HG02870 (cell line): Measurements from ENCODE around the gene BCAS3.

ENCODE experiments used
- ATAC-seq: cut with Tn5 transposase; IDR thresholded peaks from one replicate; pipeline ENCODE4 v1.9.1; 2021; ENCODE audit warnings: mild to moderate bottlenecking, moderate library complexity; ENCODE audit not compliant: unreplicated experiment

BCAS3 gene

DNA sequence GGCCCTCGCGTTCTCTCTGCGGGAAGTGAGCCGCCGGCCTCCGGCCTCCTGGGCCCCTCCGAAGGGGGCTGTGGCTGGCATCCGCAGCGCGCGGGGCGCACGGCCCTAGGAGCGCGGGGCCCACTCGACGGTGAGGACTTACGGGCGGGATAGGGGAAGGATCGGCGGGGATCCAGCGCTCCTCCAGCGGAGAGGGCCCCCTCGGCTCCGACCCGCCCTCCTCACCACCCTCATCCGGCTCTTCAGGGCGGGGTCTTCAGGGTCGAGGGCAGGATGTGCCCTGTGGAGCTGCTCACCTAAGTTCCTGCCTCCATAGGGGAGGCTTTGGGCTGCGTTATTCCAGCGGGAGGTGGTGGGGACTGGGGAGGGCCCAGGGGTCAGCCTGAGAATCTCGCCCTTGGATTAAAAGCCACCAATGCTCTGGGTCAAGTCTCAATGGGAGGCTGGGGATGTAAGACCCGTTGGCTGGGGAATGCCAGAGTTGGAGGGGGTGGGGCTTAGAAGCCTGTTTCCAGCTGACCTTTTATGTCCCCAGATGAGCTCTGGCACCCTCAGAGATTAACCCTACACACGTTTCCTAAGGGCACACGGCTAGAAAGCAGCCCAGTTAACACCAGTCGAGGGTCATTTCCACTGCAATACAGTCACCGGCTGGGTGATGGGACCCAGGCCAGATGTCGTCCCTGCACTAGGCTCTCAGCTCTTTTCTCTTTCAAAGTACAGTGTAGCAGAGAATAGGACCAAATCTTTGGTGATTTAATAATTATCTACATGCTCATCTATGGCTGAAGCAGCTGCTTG is 735.4 kb downstream of the BCAS3 start:
- ATAC-seq: peak; percentile 6

DNA sequence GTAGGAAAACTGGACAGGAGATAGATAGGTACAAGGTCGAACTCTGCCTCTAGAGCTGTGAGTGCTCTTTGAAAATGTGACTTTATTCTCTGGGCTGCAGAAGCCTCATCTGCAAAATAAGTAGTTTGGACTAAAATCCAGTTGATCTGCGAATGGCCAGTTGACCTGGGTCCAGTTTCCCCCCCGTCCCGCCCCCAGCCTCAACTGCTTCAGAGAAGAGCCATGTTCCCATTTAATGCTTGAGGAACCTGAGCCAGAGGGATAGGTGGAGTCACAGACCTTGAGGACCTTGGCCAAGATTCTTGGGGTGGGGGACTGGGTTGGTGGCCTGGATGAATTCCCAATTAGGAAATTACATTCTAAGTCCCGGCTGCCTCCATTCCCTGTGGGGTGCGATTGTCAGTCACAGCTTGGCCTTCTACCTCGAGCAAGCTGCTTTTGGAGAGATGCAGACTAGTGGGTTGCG is 736.0 kb downstream of the BCAS3 start:
- no peak for ATAC-seq

DNA sequence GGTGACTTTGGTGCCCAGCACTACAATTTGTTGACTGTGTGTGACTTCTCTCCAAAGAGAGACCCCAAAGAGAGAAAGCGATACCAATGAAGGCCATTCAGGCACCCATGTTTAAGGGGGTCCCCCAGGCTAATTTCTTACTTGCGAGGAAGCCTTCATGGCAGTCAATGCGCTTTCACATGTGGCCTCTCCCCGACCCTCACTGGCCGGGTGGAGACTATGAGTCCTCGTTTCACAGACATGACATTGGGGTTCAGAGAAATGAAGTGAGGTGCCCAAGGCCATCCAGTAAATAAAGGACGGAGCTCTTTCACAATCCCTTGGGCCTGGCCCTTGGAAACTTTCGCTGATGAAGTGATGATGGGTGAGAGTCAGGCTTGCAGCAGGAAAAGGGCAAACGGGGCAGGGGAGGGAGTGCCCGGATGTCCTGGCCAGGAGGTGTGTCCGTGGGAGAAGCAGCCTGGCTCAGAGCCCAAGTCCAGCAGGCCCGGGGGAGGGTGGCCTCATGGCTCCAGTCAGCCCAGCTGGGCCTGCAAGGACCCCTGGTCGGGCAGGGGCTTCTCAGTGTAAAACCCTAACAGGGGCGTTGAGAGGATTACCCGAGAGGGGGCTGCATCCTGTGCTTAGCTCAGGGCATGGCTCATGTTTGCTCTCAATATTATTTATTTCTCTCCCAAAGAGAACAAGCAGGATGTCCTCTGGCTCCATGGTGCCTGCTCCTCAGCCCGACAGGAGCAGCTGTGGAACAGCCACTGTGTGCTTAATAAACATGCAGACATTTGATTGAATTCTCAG is 736.7 kb downstream of the BCAS3 start:
- ATAC-seq: no peak

DNA sequence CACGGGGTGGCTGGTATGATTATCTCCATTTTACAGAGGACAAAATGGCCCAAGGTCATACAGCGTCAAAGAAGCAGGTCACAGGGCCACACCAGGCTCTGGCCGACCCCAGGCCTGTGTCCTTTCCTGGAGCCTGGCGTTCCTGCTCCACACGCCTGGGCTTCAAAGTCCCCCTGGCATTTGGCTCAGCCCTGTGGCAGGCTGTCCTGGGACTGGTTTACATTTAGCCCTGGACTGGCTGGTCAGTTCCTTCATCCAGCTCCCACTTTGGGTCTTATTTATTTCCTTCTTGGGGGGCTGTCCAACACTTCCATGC is 737.2 kb downstream of the BCAS3 start:
- ATAC-seq: no peak

DNA sequence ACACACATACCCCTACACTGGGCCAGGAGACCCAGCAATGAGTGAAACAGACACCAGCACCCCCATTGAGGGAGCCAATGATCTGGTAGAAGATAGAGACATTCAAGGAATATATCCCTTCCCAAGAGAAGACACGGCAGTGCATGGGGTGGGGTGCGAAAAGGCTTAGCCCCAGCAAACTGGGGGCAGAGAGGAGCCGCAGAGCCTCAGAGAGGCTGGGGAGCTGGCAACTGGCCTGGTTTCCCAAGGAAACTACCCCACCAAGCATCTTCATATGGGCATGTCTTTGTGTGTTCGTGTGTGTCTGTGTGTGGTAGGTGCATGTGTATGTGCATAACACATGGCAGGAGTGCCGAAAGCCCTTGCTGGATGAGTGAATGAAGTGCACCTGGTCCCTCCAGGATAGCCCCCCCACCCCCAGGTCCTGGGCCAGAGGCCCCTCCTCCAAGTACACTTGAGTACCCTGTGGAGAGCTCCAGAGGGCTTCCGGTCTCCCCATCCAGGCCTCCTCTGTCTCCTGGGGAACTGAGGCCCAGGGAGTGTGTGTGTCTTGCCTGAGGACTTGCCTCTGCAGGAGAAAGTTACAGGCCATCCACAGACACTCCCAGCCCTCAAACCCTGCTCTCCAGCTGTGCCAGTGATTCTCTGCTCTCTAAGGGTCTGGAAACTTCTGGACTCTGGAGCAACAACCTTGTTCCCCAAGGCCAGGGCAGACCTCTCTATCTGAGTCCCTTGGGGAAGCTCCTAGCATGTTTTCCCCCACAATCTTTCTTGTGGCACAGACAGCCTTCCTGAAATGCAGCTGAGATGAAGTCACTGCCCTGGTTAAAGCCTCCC is 737.9 kb downstream of the BCAS3 start:
- no peak for ATAC-seq

DNA sequence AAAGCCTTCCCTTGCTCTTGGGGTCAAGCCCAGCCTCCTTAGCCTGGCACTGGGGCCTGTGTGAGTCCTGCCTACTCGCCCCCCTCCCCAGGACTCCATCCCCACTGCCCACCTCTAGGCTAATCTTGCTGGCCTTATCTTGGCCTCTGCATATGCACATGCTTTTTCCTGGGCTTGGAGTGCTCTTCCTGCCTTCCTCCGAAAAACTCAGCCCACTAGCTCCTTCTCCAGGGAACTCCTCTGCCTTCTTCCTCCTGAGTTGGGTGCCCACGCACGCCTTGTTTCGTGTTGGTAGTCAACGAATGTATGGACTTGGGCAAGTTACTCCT is 738.5 kb downstream of the BCAS3 start:
- no peak for ATAC-seq

DNA sequence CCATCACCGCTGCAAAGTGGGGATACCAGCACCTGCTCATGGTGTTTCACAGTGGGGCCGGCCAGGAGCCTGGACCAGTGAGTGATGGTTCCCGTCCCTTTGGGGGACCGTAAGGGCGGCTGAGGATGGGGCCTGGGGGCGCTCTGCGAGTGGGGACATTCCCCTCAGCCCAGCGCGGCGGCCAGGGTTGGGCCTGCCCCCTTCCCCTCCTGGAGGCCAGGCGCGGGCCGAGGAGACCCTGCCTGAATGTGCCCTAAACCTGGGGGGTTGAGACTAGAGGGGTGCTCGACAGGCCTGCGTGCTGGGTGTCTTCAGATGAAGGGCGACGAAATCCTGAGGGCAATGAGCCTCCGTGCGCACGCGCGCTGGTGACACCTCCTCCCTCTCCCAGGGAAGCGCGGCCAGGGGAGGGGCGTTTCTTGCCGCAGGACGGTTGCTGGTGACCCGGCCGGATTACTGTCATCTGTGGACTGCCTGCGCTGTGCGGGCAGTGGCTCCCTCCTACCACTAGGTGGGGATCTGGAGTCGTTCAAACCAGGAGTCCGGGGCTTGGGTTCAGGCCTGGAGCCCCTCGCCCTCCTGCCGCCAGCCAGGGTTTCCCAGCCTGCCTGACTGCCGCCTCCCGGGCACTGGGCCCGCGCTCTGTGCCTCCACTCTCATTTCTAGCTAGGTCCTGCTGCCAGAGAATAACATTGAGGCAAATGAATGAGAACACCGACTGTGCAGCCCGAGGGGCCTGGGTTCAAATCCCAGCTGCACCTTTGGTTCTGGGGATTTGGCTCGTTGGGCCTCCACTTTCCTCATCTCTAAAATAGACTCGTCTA is 739.1 kb downstream of the BCAS3 start:
- ATAC-seq: no peak

DNA sequence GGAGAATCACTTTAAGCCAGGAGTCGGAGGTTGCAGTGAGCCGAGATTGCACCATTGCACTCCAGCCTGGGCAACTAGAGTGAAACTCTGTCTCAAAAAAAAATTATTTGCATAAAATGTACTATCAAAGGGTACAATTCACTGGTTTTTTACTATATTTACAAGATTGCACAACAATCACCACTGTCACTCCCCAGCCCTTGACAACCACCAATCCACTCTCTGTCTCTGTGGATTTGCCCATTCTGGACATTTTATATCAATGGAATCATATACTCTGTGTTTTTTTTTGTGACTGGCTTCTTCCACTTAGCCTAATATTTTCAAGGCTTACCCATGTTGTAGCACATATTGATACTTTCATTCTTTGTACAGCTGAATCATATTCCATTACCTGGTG is 740.8 kb downstream of the BCAS3 start:
- no peak for ATAC-seq

DNA sequence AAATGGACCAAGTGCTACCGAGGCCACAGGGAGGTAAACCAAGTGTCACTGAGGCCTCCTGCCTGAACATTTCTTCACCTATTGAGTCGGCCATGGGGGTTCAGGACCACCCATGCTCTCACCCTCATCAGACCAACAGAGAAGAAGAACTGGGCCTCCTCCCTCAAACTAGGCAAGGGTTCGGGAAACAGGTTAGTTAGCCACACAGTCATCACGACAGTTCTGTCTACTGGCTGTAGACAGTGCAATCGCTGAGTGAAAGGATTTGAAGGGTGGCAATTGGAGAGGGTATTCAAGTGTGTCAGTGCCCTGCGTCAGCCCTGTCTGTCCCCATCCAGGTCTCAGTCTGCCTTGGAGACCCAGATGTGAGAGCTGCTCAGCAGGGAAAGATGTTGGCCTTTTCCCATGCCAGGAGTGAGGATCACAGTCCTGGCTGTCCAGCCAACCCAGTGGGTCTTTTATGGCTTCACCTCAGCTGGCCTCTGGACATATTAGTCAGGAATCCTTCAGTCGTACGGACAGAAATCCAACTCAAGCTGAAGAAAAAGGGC is 741.9 kb downstream of the BCAS3 start:
- no peak for ATAC-seq

DNA sequence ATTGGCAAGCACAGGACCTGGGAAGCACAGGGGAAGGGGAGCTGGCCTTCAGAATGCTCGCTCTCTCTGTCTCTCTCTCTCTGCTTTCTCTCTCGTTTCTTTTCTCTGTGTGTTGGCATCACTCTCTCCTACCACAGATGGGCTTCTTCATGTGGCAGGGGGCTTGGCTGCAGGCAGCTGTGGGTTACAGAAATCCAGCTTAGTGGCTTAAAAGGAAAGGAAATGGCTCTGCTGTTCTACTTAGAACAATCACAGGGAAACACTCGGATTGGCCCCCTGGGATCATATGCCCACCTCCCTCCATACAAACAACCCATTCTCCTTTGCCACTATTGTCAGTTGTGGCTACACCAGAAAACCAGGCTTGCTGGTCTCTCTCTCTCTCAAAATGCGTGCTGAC is 742.4 kb downstream of the BCAS3 start:
- no peak for ATAC-seq

DNA sequence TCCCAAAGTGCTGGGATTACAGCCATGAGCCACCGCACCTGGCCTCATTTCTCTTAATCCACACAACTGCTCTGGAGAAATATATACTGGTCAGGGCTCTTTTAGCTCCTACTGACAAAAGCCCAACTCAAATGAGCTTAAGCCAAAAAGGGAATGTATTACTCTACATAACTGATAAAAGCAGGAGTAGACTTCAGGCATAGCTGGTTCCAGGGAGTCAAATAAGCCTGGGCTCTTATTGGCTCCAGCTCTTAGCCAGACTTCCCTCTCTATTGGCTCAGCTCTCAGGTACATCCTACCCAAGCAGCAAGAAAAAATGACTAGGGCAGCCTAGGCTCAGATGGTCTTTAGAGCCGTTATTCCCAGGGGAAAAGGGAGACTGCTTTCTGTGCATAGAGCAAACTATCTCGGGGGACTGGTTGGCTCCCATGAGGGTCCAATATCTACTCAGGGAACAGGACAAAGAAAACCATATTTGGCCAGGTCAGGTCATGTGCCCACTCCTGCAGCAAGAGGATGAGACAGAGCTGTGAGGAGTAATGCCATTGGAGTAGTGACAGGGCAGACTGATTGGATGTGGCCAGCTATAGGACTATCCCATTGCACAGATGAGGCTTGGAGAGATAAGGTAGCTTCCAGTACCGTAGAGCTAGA is 743.2 kb downstream of the BCAS3 start:
- ATAC-seq: no peak

DNA sequence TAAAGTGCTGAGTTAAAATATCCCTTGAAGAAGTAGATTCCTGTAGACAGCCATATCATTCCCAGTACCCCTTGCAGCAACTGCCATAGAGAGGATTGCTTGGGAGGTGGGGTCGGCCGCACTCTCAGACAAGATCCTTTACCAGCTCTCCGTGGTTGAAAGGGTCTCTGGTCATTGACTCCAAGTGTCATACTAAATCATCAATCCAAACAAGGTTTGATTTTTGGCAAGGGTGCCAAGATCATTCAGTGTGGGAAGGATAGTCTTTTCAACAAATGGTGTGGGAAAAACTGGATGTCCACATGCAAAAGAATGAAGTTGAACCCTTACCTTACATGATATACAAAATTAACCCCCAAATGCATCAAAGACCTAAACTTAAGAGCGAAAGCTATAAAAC is 743.8 kb downstream of the BCAS3 start:
- no peak for ATAC-seq

DNA sequence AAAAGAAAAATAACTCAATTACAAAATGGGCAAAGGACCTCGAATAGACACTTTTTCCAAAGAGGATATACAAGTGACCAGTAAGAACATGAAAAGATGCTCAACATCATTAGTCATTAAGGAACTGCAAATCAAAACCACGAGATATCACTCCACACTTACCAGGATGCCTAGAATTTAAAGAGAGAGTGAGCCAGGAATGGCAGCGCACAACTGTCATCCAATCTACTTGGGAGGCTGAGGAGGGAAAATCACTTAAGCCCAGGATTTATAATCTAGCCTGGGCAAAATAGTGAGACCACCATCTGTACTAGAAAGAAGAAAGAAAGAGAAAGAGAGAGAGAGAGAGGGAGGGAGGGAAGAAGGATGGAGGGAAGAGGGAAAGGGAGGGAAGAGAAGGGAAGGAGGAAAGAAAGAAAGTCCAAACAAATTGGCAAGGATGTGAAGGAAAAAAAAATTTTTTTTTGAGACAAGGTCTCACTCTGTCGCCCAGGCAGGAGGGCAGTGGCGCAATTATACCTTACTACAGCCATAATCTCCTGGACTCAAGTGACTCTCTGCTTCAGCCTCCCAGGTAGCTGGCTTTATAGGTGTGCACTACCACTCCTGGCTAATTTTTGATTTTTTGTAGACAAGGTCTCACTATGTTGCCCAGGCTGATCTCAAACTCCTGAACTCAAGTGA is 744.6 kb downstream of the BCAS3 start:
- ATAC-seq: no peak

DNA sequence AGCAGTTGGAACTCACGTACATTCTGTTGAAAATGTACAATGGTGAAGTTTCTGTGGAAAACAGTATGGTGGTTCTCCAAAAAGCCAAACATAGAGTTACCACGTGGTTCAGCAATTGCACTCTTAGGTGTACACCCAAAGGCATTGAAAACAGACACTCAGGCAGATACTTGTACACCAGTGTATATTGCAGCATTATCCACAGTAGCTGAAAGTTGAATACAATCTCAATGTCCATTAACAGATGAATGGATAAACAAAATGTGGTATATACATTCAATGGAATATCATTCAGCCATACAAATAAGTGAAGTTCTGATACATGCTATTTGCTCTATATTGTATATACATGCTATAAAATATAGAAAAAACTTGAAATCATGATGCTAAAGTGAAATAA is 745.2 kb downstream of the BCAS3 start:
- no peak for ATAC-seq

DNA sequence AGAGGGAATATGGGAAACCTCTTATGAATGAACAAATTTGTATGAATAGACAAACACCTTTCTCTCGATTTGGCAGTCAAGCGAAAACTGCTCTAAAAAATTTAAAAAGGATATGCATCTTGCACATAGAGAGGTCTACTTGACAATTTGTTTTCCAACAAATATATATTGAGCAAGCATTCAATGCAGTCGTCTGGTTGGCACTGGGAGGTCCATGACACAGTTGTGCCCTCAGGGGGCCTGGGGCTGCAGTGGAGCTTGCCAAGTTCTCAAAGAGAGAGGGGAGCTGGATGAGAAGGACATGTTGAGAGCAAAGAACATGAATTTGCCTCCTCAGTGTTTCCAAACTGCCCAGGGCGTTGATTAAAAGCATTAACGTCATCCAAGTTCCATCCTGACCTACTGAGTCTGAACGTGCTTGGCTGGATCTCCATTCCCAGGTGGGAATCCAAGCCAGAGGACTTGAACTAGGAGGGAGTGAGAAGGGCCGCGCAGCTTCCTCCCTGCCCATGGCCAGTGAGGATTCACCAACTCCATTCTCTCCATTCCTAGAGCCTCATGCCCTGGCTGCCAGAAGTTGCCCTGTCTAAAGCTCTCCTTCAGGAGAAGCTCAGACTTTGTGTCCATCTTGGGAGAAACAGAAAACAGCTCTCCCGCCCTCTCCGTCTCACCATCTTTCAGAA is 746.5 kb downstream of the BCAS3 start:
- ATAC-seq: no peak

DNA sequence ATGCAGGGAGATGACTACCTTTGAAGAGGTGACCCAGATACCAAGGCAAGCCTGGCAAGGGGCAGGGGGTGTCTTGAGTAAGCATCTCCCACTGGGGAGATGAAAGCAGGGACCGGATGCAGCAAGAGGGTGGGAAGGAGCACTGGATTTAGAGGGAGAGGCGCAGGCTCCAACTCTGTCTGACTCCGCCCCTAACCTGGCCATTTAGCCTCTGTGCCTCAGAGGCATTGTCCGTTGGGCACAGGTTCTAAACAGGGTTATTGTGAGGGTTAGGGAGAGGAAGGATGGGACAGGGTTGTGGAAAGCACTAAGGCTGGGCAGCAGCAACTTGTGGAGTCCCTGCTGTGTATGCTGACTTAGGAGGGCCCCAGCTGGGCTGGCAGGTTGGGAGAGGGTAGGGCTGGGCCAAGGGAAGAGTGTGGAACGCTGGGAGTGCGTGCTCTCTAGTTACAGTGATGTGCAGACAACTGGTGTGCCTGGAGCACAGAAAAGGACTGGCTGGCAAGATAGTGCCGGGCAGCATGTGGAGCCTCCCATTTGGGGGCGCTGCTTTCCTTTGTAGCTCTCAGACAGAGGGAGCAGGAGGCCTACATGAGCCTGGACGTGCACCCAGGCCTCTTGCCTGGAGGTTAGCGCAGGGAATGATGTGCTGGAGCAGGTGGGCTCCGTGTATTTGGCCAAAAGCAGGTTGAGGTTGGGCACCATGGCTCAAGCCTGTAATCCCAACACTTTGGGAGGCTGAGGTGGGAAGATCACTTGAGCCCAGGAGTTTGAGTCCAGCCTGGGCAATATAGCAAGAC is 748.2 kb downstream of the BCAS3 start:
- ATAC-seq: no peak

DNA sequence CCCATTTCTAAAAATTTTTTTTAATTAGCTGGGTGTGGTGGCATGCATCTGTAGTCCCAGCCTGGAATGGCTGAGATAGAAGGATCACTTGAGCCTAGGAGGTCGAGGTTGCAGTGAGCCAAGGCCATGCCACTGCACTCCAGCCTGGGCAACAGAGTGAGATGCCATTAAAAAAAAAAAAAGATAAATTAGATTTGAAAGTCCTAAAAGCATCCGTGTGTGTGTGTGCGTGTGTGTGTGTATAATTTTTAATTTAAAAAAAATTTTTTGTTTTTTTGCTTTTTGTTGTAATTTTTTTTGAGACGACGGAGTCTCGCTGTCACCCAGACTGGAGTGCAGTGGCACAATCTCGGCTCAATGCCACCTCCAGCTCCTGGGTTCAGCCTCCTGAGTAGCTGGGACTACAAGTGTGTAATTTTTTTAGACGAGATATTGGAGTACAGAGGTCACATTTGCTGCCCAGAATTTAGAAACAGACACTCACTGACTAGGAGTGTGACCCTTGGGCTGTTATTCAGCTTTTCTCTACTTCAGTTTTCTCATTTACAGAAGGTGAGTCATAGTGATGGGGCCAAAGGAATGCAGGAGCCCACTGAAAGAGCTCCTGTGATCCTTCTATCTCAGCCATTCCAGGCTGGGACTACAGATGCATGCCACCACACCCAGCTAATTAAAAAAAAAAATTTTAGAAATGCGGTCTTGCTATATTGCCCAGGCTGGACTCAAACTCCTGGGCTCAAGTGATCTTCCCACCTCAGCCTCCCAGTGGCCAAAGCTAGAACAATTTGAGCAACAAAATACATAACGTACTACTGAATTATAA is 749.0 kb downstream of the BCAS3 start:
- no peak for ATAC-seq
